Fibroblast of the conjunctiva (primary cell): ENCODE results near the gene ALG2.

Experiments
- DNase-seq: peaks from one replicate; pipeline ENCODE4 v3.0.0-alpha.2; 2010; ENCODE audit warnings: low read depth

The ALG2 gene, protein sequence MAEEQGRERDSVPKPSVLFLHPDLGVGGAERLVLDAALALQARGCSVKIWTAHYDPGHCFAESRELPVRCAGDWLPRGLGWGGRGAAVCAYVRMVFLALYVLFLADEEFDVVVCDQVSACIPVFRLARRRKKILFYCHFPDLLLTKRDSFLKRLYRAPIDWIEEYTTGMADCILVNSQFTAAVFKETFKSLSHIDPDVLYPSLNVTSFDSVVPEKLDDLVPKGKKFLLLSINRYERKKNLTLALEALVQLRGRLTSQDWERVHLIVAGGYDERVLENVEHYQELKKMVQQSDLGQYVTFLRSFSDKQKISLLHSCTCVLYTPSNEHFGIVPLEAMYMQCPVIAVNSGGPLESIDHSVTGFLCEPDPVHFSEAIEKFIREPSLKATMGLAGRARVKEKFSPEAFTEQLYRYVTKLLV

GRCh38 chr9:99221621-99222415 is at the start of gene ALG2, which contains the start of gene SEC61B:
TSS of gene ALG2 (minus strand) at chr9:99221942. CDS start at chr9:99221894, 48 bp downstream.
TSS of gene SEC61B (plus strand) at chr9:99222282. CDS start at chr9:99222364, 82 bp downstream.
- DNase-seq = peak; percentile 92

DNA sequence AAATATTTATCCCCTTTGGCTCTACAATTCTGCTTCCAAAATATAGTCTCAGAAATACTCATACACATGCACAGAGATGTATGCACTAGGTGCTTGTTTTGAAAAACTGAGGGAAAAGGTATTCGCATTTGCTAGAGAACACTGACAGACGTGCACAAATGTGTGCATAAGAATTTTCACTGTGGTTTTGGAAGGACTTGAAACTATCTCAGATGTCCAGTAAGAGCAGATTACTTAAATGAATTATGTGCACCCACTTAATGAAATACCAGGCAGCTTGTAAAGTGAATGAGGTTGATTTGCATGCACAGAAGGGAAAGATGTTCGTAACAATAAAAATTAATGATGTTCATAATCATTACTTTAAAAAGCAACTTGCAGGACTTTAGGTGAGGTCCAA is 48.7 kb upstream of the ALG2 start:
- no peak for DNase-seq

DNA sequence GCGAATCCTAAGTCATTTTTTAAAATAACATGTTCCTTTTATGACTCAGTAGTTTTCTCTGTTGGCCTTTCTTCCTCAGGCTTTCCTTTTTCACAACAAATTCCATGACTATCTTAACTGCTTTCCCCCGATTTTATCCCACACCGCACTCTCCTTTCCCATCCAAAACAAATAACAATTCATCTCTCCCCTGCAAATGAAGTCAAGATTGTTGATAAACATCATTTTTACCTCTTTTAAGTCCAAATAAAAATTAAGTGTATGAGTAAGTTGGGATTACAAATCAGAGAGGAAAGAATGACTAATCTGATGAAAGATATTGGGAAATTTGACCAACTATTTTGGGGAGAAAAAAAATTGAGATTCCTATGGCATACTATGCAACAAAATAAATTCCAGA is 47.7 kb upstream of the ALG2 start:
- DNase-seq = no peak

- DNase-seq = peak; percentile 44
Measured at GRCh38 chr9:99266255-99267023, 44.7 kb upstream of the ALG2 start.

DNA sequence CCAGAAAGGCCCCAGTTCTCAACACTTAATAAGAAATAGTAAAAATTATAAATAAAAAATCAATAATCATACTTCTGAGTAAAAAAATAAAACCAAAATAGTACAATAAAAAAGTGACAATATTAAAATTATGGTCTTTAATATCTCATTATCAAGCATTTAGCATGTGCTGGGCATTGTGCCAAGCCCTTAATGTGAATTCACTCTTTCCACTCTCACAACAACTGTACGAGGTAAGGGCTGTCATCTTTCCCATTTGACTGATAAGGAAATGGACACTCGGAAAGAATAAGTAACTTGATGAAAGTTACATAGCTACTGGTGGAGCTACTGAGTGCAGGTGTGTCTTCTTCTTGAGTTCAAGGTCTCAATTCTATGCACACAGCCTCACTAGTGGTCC is 43.9 kb upstream of the ALG2 start:
- DNase-seq = no peak

DNA sequence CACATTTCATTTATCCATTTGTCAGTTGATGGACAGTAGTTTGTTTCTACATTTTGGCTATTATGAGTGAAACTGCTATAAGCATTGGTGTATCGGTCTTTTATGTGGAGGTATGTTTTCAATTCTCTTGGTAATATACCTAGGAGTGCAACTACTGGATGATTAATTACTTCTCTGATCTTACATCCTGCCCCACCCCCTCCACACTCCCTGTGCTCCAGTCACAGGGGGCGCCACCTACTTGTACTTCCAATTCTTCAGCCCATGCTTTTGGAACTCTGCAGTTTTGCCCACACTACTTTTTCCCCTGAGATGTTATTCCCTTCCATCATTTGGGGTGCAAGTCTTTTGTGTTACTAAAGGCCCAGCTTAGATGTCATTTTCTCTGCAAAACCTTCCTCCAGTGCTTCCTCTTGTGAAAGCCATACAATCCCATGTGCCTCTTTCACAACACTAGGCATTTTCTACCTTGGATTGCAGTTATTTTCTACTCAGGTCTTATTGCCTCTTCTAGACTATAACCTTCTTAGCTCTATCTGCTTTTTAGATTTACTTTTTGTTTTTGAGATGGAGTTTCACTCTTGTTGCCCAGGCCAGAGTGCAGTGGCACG is 42.4 kb upstream of the ALG2 start:
- DNase-seq = no peak

GRCh38 chr9:99262949-99263418 is 41.2 kb upstream of the ALG2 start:
- no peak for DNase-seq

- DNase-seq = no peak
Measured at GRCh38 chr9:99261923-99262322, 40.2 kb upstream of the ALG2 start.

DNA sequence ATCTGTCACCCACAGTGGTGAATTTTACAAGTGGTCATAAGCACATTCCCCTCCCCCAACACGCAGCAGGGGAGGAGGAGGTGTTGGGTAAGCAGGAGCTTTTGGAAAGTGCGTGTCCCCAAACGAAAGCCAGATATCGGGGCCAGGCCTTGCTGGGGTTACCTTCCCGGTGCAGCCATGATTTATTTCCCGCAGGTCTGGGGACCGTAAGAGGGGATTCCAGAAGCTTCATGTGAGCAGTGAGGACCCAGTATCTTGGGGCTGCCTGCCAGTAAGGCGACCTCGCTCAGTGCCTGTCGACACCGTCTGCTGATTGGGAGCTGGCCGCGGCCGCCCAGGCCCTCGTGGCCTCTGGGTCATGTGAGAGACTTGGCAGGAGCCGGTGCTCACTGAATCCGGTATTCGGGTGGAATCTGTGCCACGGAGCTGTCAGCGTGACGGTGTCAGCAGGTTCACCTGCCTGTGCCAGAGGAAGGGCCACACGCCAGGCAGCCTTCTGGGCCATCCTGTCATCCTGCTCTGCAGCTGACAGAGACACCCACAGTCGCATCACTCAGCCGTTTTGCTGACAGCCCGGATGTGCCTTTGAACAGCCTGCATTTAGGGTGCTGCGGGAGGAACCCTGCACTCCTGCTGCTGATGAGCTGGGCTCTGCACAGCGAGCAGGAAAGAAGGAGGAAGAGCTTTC is 37.6 kb upstream of the ALG2 start:
- no peak for DNase-seq

DNA sequence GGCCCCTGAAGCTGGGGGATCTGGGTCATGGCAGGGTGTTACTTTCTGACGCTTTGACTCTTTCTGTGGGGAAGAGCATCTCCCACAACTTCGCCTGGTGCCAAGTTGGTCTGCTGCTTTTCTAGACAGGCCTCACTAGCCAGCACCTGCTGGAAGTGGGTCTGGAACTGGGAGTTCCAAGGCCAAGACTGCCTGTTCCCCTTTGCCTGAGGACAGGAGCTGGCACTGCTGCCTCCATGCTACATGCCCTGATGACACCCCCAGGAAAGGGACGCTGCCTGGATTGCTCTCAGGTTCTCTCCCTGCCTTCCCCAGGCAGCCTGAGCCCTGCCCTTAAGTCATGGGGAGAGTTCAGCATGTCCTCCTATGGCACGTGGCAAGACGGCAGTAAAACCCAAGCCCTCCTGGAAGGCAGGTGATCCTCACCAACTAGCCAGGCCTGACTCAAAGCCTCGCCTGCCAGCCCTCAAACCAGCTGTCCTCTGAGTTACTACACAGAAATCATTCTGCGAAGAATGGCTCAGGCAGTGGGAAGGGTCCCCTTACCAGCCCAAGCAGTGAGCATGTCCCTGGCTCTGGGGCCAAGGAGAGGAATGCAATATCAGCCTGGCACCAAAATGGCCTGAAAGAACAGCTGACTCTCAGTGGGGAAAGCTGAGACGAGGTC is 36.1 kb upstream of the ALG2 start:
- no peak for DNase-seq

DNA sequence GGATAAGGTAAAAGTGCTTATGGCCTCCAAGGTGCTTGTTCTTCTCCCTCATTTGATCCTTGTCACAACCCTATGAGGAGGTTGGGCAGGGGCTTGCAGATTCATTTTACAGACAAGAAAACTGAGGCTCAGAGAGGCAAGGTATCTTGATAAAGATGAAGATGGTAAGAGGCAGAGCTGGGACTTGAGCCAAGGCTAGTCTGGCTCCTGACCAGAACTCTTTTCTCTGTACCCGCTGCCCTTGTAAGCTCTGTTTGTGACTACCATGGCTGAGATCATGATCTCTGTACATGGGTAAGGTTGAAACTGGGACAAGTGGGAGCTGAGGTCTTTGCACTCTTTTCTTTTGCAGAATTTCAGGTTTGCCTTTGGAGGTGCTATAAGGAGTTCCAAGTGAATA is 33.9 kb upstream of the ALG2 start:
- no peak for DNase-seq

GRCh38 chr9:99253772-99254431 is 32.2 kb upstream of the ALG2 start:
- no peak for DNase-seq

- DNase-seq = no peak
Measured at GRCh38 chr9:99253134-99253533, 31.4 kb upstream of the ALG2 start.

DNA sequence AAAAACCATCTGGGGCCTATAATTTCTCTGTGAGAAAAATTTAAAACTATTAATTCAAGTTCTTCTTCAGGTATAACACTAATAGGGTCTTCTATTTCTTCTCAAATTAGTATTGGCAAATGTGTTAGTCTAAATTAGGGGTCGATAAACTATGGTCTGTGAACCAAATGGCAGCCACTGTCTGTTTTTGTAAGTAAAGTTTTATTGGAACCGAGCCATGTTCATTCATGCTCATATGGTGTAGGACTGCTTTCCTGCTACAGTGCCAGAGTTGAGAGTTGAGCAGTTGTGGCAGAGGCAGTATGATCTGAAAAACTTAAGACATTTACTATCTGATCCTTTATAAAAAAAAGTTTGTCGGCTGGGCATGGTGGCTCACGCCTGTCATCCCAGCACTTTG is 29.4 kb upstream of the ALG2 start:
- DNase-seq = no peak

DNA sequence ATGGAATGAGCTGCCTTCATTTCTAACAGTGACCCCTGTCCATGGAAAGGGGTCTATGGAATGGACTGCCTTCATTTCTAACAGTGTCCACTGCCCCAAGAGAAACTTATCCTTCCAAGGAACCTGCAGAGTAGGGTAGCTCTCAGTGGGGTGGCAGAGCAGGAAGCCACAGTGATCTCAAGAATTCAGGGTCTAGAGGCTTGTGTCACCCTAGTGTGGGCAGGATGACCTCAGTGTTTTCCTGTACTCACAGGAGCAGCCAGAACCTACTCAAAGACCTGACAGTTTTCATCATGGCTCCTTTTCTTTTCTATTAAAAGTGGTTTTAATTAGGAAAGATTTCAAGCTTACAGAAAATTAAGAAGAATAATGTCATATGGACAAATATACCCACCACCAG is 27.9 kb upstream of the ALG2 start:
- DNase-seq = no peak

DNA sequence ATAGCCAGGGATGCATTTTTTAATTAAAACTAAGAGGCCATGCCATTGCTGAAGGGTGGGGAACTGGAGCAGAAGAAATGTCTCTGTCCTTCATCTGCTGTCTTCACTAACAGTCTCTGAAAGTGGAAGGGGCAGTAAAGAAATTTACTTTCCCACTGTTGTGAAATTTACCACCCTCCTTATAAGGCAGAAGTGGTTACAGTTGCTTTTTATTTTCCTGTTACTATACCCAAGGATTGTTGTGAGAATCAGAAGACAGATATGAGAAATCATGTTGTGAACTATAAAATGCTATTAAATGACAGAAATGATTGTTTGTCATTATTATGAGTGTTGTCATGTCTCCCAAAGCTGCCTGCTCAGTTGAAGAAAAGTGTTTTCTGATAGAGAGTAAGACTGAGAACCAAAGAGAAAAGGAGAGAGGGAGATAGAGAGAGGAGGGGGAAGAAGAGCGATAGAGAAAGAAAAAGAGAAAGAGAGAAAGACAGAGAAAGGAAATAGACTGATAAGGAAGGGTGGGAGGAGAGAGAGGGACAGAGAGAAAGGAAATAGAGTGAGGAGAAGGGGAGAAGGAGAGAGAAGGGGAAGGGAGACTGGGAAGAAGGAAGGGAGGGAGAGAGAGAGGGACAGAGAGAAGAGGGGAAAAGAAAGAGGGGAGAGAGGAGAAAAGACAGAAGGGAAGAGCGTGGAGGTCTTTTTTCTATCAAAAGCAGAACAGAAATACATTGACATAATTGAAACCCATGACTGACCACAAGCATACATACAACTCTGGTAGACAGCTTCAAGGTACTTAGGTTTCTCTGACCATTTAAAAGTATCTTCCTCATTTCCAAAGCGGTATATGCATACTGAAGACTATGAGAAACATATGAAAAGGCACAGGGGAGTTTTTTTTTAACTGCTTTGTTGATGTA is 22.9 kb upstream of the ALG2 start:
- DNase-seq = no peak

GRCh38 chr9:99241106-99241505 is 19.4 kb upstream of the ALG2 start:
- DNase-seq = no peak

- no peak for DNase-seq
Measured at GRCh38 chr9:99239341-99240060, 17.8 kb upstream of the ALG2 start.
